ENCODE data around the gene FAM83E. TPM values are rescaled to one million over a fixed set of nuclear protein-coding genes. Genes with fewer than 3 reads are reported as not detected.

The FAM83E gene
- 0.34 to 0.72 TPM (median 0.42 TPM) in 4 of 5 replicates, not detected in the other for total RNA-seq (2022; extraction: Qiagen RNA extraction; ENCODE audit: low read depth)

GRCh38 chr19:48614436-48615230 is at the start of gene FAM83E:
FAM83E (minus strand) TSS chr19:48615076; CDS start chr19:48613372, 1,704 bp downstream.

GRCh38 chr19:48646001-48646721 is 31.3 kb upstream of the FAM83E start, which contains the start of gene CA11:
CA11 (minus strand) TSS chr19:48646187; CDS start chr19:48645632, 555 bp downstream.

GRCh38 chr19:48636859-48637448 is 22.1 kb upstream of the FAM83E start, which contains the start of gene DBP:
DBP (minus strand) TSS chr19:48637379; CDS start chr19:48636994, 385 bp downstream.

GRCh38 chr19:48618916-48619691 is 4.2 kb upstream of the FAM83E start, which contains the start of the genes RPL18 and SPHK2:
RPL18 (minus strand) TSS chr19:48619178; CDS start chr19:48619143, 35 bp downstream.
SPHK2 (plus strand) TSS chr19:48619506; CDS start chr19:48620515, 1,009 bp downstream.

GRCh38 chr19:48606463-48607358 is 8.2 kb downstream of the FAM83E start, which contains the start of gene SPACA4:
SPACA4 (plus strand) TSS chr19:48606742; CDS start chr19:48606979, 237 bp downstream.

Other genes with a start within 250 kb of the FAM83E start
- gene KDELR1, start 223.5 kb downstream of the FAM83E start, total RNA-seq (2022; extraction: Qiagen RNA extraction; ENCODE audit: low read depth), result 319 to 434 TPM (median 419 TPM) in 5 replicates
- 4.4 to 12.0 TPM (median 10.2 TPM) in 5 replicates for gene GRIN2D, start 221.4 kb downstream of the FAM83E start, total RNA-seq (2022; extraction: Qiagen RNA extraction; ENCODE audit: low read depth)
- gene GRWD1, start 169.1 kb downstream of the FAM83E start, total RNA-seq (2022; extraction: Qiagen RNA extraction; ENCODE audit: low read depth), result 96.2 to 123 TPM (median 121 TPM) in 5 replicates
- gene KCNJ14, start 159.5 kb downstream of the FAM83E start, total RNA-seq (2022; extraction: Qiagen RNA extraction; ENCODE audit: low read depth), result 0.84 to 2.1 TPM (median 1.2 TPM) in 5 replicates
- gene CYTH2, start 145.7 kb downstream of the FAM83E start, total RNA-seq (2022; extraction: Qiagen RNA extraction; ENCODE audit: low read depth), result 47.4 to 71.5 TPM (median 62.5 TPM) in 5 replicates
- 2.2 to 6.0 TPM (median 5.9 TPM) in 5 replicates for gene LMTK3, start 103.2 kb downstream of the FAM83E start, total RNA-seq (2022; extraction: Qiagen RNA extraction; ENCODE audit: low read depth)
- gene SULT2B1, start 62.9 kb downstream of the FAM83E start, total RNA-seq (2022; extraction: Qiagen RNA extraction; ENCODE audit: low read depth), result 12.0 to 18.2 TPM (median 16.6 TPM) in 5 replicates
- not detected in 5 replicates for gene SPACA4, start 8.3 kb downstream of the FAM83E start, total RNA-seq (2022; extraction: Qiagen RNA extraction; ENCODE audit: low read depth)
- gene RPL18, start 4.1 kb upstream of the FAM83E start, total RNA-seq (2022; extraction: Qiagen RNA extraction; ENCODE audit: low read depth), result 2,942 to 3,695 TPM (median 3,228 TPM) in 5 replicates
- 8.2 to 18.4 TPM (median 17.3 TPM) in 5 replicates for gene SPHK2, start 4.4 kb upstream of the FAM83E start, total RNA-seq (2022; extraction: Qiagen RNA extraction; ENCODE audit: low read depth)
- 1.6 to 3.4 TPM (median 2.5 TPM) in 5 replicates for gene DBP, start 22.3 kb upstream of the FAM83E start, total RNA-seq (2022; extraction: Qiagen RNA extraction; ENCODE audit: low read depth)
- 7.2 to 12.6 TPM (median 9.3 TPM) in 5 replicates for gene CA11, start 31.1 kb upstream of the FAM83E start, total RNA-seq (2022; extraction: Qiagen RNA extraction; ENCODE audit: low read depth)
- gene NTN5, start 57.9 kb upstream of the FAM83E start, total RNA-seq (2022; extraction: Qiagen RNA extraction; ENCODE audit: low read depth), result 0.12 to 0.33 TPM (median 0.24 TPM) in 5 replicates
- gene FUT2, start 80.9 kb upstream of the FAM83E start, total RNA-seq (2022; extraction: Qiagen RNA extraction; ENCODE audit: low read depth), result not detected in 5 replicates
- 0.14 to 0.67 TPM (median 0.41 TPM) in 5 replicates for gene MAMSTR, start 104.6 kb upstream of the FAM83E start, total RNA-seq (2022; extraction: Qiagen RNA extraction; ENCODE audit: low read depth)
- 0.13 to 1.4 TPM (median 0.36 TPM) in 5 replicates for gene RASIP1, start 125.5 kb upstream of the FAM83E start, total RNA-seq (2022; extraction: Qiagen RNA extraction; ENCODE audit: low read depth)
- gene IZUMO1, start 131.8 kb upstream of the FAM83E start, total RNA-seq (2022; extraction: Qiagen RNA extraction; ENCODE audit: low read depth), result not detected in 5 replicates
- 0.04 to 0.08 TPM (median 0.05 TPM) in 4 of 5 replicates, not detected in the other for gene FUT1, start 137.6 kb upstream of the FAM83E start, total RNA-seq (2022; extraction: Qiagen RNA extraction; ENCODE audit: low read depth)
- not detected in 5 replicates for gene FGF21, start 140.4 kb upstream of the FAM83E start, total RNA-seq (2022; extraction: Qiagen RNA extraction; ENCODE audit: low read depth)
- 41.4 to 63.3 TPM (median 59.5 TPM) in 5 replicates for gene BCAT2, start 196.0 kb upstream of the FAM83E start, total RNA-seq (2022; extraction: Qiagen RNA extraction; ENCODE audit: low read depth)
- 9.4 to 15.3 TPM (median 14.5 TPM) in 5 replicates for gene HSD17B14, start 221.4 kb upstream of the FAM83E start, total RNA-seq (2022; extraction: Qiagen RNA extraction; ENCODE audit: low read depth)

Data from A549 treated with ZK216348 at 1 μM for 4 hours (cell line).